ENCODE results near the gene TMEM121. TPM values are rescaled to one million over a fixed set of nuclear protein-coding genes. Genes with fewer than 3 reads are reported as not detected.
A peak's percentile ranks its signal among the peaks of the same experiment; 100 is the strongest.
"Not testable (repeated sequence)": the region's sequence is repeated elsewhere in the genome, so short reads cannot be mapped to it uniquely, and the experiment has no call there.

Gene TMEM121
- total RNA-seq, 1 donor from 2014 or later, result 1.5 TPM

DNA sequence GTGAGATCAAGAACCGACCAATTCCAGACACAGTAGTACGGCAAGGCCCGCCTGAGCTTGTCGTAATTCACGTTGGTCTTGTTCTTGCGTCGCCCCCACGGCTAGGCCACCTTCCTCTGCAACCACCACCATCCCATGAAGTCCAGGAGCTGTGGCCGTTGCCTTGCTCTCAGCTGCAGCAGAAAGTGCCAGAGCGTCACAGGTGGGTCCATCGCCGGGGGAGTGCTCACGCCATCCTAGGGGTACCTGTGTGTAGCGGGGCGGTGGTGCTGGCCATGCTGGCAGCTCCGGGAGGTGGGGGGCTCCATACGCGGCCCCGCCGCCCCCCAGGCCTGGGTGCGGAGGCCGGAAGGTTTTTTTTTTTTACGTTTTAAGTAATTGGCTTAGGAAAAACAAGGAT lies 23.1 kb downstream of the TMEM121 start:
- Histone ChIP-seq H3K9me3 (no peaks in the 10 kb centered on the region), H3K4me3 (no peak overlapping the region), H3K27ac (no peak overlapping the region), H3K4me1 (no peaks in the 10 kb centered on the region), H3K27me3 (no peaks in the 10 kb centered on the region), H3K36me3 (no peaks in the 10 kb centered on the region)
- ATAC-seq, result no peak
- DNase-seq, result no peak
- TF ChIP-seq CTCF (IDR thresholded peaks at IDR 0.05), result no peak
- intact Hi-C loops (cut with DNase I), result no loop called here

- no peak for TF ChIP-seq CTCF (IDR thresholded peaks at IDR 0.05)
- H3K9me3 ChIP-seq, result no peaks in the 10 kb centered on the region
- H3K4me3 ChIP-seq, result no peak overlapping the region
- no peaks in the 10 kb centered on the region for H3K27me3 ChIP-seq
- H3K4me1 ChIP-seq, result no peaks in the 10 kb centered on the region
- ATAC-seq, result no peak
- intact Hi-C loops (cut with DNase I), result no loop called here
- H3K27ac ChIP-seq, result no peak overlapping the region
- H3K36me3 ChIP-seq, result no peaks in the 10 kb centered on the region
- peak; percentile 23 for DNase-seq
Measured at GRCh38 chr14:105554022-105554421, 27.6 kb downstream of the TMEM121 start.

- H3K27ac ChIP-seq, result no peak overlapping the region
- DNase-seq (no peak), ATAC-seq (no peak)
- no peaks in the 10 kb centered on the region for H3K36me3 ChIP-seq
- intact Hi-C loops (cut with DNase I), result no loop called here
- no peaks in the 10 kb centered on the region for H3K27me3 ChIP-seq
- no peaks in the 10 kb centered on the region for H3K9me3 ChIP-seq
- H3K4me1 ChIP-seq, result no peaks in the 10 kb centered on the region
- H3K4me3 ChIP-seq, result no peak overlapping the region
- TF ChIP-seq CTCF (IDR thresholded peaks at IDR 0.05), result no peak
Measured at GRCh38 chr14:105554523-105554922, 28.1 kb downstream of the TMEM121 start.

DNA sequence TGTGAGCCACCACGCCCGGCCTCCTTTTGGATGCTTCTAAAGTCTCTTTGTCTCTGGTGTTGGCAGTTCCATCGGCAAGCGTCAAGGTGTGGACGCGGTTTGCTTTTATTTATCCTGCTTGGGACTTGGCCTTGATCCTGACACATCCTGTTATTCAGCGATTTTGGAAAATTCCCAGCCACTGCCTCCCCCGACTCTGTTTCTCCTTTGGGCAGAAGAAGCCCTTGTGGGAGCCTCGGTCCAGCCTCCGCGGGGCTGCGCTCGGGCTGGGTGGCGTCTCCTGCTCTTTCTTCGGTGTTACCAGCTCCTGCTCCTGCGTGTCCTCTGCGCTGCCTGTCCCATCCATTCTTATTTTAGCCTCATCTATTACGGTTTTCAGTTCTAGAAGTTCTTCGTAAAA lies 31.3 kb downstream of the TMEM121 start:
- ATAC-seq; intact Hi-C loops (cut with DNase I): not testable (repeated sequence)
- DNase-seq, result peak; percentile 31

GRCh38 chr14:105558449-105559154 lies 32.2 kb downstream of the TMEM121 start:
- H3K36me3 ChIP-seq; intact Hi-C loops (cut with DNase I); H3K27ac ChIP-seq; H3K9me3 ChIP-seq; H3K4me1 ChIP-seq; H3K4me3 ChIP-seq; H3K27me3 ChIP-seq: not testable (repeated sequence)
- peak; percentile 14 for ATAC-seq
- DNase-seq, result peak; percentile 39

More for the DNA sequence above, 31.3 kb downstream of the TMEM121 start:
- H3K27me3 ChIP-seq, H3K27ac ChIP-seq, H3K4me3 ChIP-seq, H3K36me3 ChIP-seq, H3K4me1 ChIP-seq, H3K9me3 ChIP-seq: not testable (repeated sequence)

- H3K9me3 ChIP-seq; H3K36me3 ChIP-seq; H3K4me1 ChIP-seq; H3K4me3 ChIP-seq; H3K27me3 ChIP-seq; intact Hi-C loops (cut with DNase I); H3K27ac ChIP-seq: not testable (repeated sequence)
- peak; percentile 60 for DNase-seq
- ATAC-seq, result peak; percentile 68
Measured at GRCh38 chr14:105559384-105560047, 33.1 kb downstream of the TMEM121 start.

DNA sequence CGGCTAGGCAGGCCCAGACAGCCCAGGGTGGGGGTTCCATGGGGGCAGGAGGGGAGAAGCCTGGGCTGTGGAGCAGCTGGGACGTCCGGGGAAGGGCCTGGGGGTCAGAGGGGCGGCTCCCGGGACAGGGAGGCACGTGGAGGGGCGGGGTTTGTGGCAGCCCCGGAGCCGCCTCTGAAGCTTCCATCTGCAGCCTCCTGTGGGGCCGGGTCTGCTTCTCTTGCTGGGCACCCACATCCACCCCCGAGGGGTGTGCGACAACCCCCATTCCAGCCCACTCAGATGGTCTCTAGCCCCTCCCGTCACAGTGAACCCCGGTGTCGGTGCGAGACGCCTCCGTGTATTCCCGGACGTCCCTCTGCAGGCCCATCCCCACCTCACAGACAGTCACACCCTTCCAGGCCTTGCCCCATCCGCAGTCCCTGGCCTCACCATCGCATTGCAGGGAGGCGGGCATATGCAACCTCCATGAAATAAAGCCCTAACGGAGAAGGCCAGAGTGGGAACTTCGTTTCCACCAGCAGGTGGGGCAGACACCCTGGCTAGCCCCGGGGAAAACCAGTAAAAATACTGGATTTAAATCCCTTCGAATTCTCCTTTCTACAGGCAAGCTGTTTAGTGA lies 33.8 kb downstream of the TMEM121 start:
- H3K4me1 ChIP-seq; H3K27me3 ChIP-seq; H3K36me3 ChIP-seq; H3K9me3 ChIP-seq; H3K27ac ChIP-seq; H3K4me3 ChIP-seq; intact Hi-C loops (cut with DNase I): not testable (repeated sequence)
- ATAC-seq, result peak; percentile 2
- DNase-seq, result peak; percentile 10

DNA sequence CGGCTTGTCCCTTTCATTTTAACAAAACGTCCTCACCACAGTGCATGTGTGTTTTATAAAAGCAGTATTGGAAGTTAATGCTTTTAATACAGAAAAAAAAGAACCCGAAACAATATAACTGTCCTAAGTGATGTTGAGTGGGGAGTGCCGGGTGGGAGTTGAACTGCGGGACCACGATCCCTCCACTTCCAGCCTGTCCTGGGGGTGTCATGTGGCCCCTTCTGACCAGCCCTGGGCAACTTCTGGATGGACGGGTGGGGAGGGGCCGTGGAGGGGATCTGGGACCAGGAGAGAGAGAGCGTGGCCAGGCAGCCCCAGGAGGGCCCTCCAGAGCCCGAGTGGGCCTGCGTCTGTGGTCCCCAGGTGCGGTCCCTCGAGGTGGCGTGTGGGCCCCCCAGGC lies 35.0 kb downstream of the TMEM121 start:
- H3K4me3 ChIP-seq; H3K4me1 ChIP-seq; H3K9me3 ChIP-seq; H3K27me3 ChIP-seq; H3K36me3 ChIP-seq; ATAC-seq; intact Hi-C loops (cut with DNase I); H3K27ac ChIP-seq: not testable (repeated sequence)
- peak; percentile 31 for DNase-seq

Measured in upper lobe of right lung (tissue), 1 donor.